HL-60 (cell line): ENCODE results near the gene MAEA.

Source experiments
- DNase-seq, 2 experiments: peaks; one replicate each; pipeline ENCODE4 v3.0.0-alpha.2; 2010 to 2020; ENCODE audit warnings: low read depth in 1 of 2, low spot score in 1 of 2
- H3K27ac ChIP-seq: fragments of 250-450 bp; sonication (Bioruptor Pico); replicated peaks from 2 replicates; pipeline ENCODE4 v1.5.1; 2020; ENCODE audit warnings: mild to moderate bottlenecking, moderate library complexity
- H3K27me3 ChIP-seq: fragments of 250-450 bp; sonication (Bioruptor Pico); 2 replicates; pipeline ENCODE4 v1.5.1; 2021; ENCODE audit warnings: mild to moderate bottlenecking, moderate library complexity; ENCODE audit not compliant: insufficient read depth, poor library complexity, severe bottlenecking
- H3K4me3 ChIP-seq: replicated peaks from 2 replicates; pipeline ENCODE4 v1.5.1; 2011; ENCODE audit warnings: mild to moderate bottlenecking, control low read depth, low read length; ENCODE audit not compliant: insufficient read depth
- GABPA ChIP-seq: IDR thresholded peaks from 2 replicates; pipeline ENCODE4 v1.6.1; 2012; ENCODE audit warnings: low read depth
- POLR2AphosphoS5 ChIP-seq: IDR thresholded peaks from 2 replicates; pipeline ENCODE4 v1.6.1; 2012; ENCODE audit warnings: low read depth
- REST ChIP-seq: IDR thresholded peaks from 2 replicates; pipeline ENCODE4 v1.6.1; 2012; ENCODE audit warnings: low read depth; ENCODE audit not compliant: insufficient replicate concordance
- SPI1 ChIP-seq: IDR thresholded peaks from 2 replicates; pipeline ENCODE4 v1.6.1; 2012; ENCODE audit warnings: low read depth, mild to moderate bottlenecking, borderline replicate concordance
- TF ChIP-seq, protein P1 (sequence below): IDR thresholded peaks from one replicate; pipeline ENCODE4 v1.5.1; 2011; ENCODE audit warnings: low read length, control low read depth, inconsistent platforms; ENCODE audit not compliant: insufficient read depth

The MAEA gene

GRCh38 chr4:1299301-1299860 lies 9.7 kb downstream of the MAEA start:
- H3K27ac ChIP-seq, result peak overlapping the region; percentile 76
- DNase-seq, result no peak
- TF ChIP-seq SPI1, result no peak
- TF ChIP-seq, protein P1, sequence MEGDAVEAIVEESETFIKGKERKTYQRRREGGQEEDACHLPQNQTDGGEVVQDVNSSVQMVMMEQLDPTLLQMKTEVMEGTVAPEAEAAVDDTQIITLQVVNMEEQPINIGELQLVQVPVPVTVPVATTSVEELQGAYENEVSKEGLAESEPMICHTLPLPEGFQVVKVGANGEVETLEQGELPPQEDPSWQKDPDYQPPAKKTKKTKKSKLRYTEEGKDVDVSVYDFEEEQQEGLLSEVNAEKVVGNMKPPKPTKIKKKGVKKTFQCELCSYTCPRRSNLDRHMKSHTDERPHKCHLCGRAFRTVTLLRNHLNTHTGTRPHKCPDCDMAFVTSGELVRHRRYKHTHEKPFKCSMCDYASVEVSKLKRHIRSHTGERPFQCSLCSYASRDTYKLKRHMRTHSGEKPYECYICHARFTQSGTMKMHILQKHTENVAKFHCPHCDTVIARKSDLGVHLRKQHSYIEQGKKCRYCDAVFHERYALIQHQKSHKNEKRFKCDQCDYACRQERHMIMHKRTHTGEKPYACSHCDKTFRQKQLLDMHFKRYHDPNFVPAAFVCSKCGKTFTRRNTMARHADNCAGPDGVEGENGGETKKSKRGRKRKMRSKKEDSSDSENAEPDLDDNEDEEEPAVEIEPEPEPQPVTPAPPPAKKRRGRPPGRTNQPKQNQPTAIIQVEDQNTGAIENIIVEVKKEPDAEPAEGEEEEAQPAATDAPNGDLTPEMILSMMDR, result no peak
- no peak for TF ChIP-seq POLR2AphosphoS5
- no peak for TF ChIP-seq REST
- no peak for TF ChIP-seq GABPA
- H3K4me3 ChIP-seq, result no peak overlapping the region
- no peaks in the 10 kb centered on the region for H3K27me3 ChIP-seq

GRCh38 chr4:1300466-1301455 lies 11.1 kb downstream of the MAEA start:
- Histone ChIP-seq H3K4me3 (no peak overlapping the region), H3K27me3 (no peaks in the 10 kb centered on the region), H3K27ac (peak overlapping the region; percentile 76)
- DNase-seq, result peak; percentile 99 to 100
- TF ChIP-seq SPI1 (peak; percentile 90; the same call in 1 of the 2 replicates), POLR2AphosphoS5 (peak; percentile 92), REST (no peak), GABPA (peak; percentile 14; the same call in 1 of the 2 replicates)

- DNase-seq, result no peak
- no peak for TF ChIP-seq SPI1
- TF ChIP-seq REST, result no peak
- TF ChIP-seq GABPA, result no peak
- TF ChIP-seq POLR2AphosphoS5, result no peak
- TF ChIP-seq, protein P1, result no peak
- no peak overlapping the region for H3K4me3 ChIP-seq
- peak overlapping the region; percentile 75 for H3K27ac ChIP-seq
- no peaks in the 10 kb centered on the region for H3K27me3 ChIP-seq
Observed at GRCh38 chr4:1302159-1302558, 12.5 kb downstream of the MAEA start.
